HT-29 (cell line): ENCODE measurements around the gene ULBP2. TPM values are rescaled to one million over a fixed set of nuclear protein-coding genes. Genes with fewer than 3 reads are reported as not detected.
"Not testable (repeated sequence)": the region's sequence is repeated elsewhere in the genome, so short reads cannot be mapped to it uniquely, and the experiment has no call there.

Experiments used
- DNase-seq: peaks from one replicate; pipeline ENCODE4 v3.0.0-alpha.2; 2015; ENCODE audit warnings: low spot score
- total RNA-seq: library from RNA; depleted of rRNA; stranded (reverse); fragments of >200 nt; shearing (Covaris generic); gene quantifications from 2 replicates; pipeline ENCODE4 v1.2.3, GENCODE V29; 2014

ULBP2 gene
- total RNA-seq, 1 experiment from 2014 or later: 5.3 TPM

DNA sequence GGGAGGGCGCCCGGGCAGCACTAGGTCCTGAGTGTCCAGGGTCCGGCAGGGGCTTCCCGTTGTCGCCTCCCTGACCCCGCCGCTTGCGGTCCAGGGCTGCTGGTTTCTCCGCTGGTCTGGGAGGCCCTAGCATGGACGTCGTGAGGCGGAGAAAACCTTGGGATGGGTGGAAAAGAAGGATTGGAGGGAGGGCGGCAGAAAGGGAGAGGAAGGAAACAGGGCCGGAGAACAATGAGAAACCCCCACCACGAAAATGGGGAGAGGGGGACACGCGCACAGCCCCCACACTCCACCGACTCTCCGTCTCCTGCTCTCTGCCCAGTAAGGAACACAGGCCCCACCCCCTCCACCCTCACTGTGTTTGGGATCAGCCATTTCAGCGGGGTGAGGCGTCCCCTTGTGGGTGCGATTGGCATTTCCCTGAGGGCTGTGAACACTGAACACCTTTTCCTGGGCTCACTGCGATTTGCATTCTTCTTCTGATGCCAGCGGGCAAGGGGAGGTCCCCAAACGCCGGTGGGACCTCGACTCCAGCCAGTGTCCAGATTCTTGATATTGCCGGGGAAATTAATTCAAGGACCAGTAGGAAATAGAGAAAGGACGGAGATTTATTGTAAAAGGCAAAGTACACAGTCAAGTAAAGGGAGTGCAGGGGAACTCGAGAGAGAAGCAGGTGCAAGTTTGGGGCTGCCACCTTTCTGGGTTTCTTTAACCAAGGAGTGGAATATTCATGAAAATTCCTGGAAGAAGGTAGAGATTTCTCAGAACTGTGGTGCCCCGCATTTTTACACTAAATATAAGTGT lies 15.6 kb upstream of the ULBP2 start:
- peak; percentile 89 for DNase-seq

DNA sequence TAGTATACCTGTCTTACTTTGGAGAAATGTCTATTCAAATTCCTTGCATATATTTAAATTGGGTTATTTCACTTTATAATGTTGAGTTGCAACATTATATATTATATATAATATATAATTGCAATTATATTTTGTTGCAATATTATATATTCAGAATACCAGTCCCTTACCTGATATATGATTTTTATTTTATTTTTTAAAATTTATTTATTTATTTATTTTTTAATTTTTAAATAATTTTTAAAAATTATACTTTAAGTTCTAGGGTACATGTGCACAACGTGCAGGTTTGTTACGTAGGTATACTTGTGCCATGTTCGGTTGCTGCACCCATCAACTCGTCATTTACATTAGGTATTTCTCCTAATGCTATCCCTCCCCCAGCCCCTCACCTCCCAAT lies 14.8 kb upstream of the ULBP2 start:
- not testable (repeated sequence) for DNase-seq

DNA sequence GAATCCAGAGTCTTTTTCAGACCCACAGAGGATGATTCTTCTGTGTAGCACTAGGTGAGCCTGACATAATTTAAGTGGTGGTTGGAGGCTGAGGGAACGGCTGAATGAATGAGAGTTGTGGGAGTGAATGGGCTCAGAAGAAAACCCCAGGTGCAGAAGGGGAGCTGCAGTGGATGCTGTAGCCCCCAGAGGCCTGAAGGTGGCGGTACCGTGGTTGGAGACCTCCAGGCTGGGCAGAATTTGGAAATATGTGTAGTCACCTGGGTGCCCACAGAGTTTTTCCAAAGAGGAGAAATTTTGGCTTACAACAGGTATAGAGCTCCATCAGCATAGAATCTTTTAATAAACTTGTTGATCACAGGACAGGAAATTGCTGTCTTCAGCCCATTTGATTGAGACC lies 12.4 kb upstream of the ULBP2 start:
- no peak for DNase-seq

DNA sequence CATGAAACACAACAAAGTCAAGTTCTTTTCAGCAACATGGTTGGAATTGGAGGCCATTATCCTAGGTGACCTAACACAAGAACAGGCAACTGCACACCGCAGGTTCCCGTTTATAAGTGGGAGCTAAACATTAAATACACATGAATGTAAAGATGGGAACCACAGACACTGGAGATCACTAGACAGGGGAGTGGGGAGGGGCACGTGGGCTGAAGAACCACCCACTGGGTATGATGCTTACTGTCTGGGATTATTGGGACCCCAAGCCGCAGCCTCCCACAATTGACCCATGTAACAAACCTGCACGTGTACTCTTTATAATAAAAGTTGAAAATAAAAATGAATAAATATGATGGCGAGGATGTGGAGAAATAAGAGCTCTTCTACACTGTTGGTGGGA lies 10.3 kb upstream of the ULBP2 start:
- no peak for DNase-seq

DNA sequence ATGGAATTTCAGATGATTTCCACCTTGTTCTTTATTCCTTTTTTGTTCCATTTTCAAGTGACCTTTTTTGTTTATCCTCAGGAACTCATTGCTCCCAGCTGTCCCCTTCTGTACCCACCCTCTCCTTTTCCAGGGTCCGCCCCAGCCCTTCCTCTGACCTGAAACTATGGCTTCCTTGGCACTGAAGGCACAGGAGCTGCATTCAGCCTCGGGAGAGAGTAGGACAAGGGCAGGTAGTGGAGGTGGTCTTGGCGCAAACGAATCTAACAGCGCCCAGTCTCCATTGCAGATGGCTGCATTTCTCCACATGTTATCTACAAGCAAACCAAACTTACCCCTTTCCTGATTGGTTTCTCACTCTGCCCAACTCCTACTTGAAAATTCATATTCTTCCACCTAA lies 8.8 kb upstream of the ULBP2 start:
- DNase-seq: no peak

DNA sequence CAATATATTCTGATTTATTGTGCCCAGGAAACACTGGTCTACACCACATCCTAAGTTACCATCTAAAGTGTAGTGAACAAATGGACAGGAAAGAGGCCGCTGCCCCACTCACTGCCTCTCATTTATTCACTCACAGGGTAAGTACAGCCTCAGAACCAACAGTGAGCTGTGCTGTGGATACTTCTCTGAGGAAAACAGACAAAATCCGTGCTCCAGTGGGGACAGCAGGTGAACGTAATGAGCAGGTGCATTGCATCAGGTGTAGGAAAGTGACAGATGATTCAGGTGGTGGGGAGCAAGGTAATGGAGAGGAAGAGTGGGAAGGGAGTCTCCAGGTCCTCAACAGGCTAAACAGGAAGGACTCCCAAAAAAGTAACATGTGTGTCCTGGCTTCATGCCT lies 8.4 kb upstream of the ULBP2 start:
- DNase-seq: no peak

DNA sequence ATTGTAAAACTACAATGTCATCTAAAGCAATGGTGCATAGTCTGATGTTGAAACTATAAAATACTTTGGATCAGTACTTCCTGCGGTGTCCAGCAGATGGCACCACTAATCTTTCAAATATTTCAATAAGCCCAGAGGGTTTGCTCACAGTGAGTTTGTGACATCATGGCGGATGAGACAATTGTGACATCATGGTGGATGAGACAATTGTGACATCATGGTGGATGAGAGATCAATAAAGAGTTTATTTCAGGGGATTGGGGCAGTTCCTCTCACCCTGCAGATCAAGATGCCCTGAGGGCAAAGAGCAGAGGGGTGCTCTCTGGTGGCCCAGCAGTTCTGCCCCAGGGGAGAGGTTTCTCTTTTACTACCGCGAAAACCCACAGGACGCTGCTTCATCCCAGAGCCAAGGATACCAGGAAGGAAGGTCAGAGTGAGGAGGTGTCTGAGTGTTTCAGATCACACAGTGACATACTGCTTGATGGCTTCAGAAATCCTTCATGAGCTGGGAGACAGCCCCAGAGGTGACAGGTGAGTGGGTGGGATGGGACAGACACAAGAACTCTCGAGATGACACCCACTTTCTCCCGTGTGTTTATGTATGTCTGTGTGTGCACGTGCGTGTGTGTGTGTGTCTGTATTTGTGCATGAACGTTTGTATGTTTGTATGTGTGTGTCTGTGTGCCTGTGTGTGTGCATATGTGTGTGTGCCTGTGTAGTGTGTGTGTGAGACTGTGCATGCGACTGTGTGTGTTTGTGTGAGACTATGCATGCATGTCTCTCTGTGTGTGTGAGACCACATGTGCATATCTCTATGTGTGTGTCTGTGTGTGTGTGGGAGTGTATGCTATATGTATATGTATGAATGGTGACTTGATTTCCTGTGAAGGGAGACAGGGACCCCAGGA lies 7.3 kb upstream of the ULBP2 start:
- DNase-seq: peak; percentile 83

DNA sequence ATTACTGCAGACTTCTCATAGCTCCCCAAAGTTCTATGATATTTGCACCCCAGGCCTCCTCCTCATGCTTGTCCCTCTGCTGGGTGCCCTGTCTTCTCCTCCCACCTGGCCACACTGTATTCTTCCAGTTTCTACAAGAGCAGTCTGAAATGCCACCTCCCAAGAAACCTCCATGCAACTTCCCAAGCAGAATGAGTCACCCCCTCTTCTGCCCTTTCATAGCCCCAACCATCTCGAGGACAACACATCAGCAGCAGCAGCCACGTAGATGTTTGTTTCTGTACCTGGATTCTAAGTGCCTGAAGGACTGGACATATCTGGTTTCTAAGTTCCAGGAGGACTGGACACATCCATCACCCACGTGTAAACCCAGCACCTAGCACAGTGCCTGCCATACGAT lies 6.6 kb upstream of the ULBP2 start:
- DNase-seq: no peak

DNA sequence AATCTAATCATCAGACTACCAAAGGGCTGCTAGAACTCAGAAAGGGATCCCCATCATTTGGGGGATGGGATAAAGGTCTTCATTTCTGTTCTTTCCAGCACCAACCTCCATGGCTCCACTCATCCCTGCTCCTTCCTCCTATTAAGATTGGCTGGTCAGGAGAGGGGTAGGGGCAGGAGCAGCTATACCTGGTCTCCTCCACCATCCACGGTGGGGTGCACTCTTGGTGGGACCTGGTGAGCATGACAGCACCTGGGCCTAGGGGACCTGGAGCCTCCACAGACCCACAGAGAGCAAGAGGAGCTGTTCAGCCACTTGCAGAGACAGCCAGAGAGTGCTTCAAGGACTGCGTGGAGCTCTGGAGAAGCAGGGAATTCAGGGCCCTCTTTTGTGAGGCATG lies 6.1 kb upstream of the ULBP2 start:
- DNase-seq: no peak

DNA sequence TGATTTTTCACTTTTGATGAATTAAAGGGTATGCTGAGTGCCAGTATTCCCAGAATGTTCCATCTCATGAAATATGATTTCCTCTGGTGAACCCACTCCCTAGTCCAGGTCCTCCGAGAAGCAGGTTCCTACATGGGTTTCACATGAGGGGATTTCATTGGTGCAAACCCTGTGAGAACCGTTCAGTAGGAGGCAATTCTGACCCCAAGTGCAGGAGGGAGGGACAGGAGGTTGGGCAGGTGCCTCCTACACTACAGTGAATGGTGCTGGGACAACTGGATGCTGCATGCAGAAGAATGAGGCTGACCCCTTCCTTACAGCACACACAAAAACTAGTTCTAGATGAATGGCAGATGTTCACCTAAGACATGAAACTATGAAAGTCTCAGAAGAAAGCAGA lies 5.1 kb upstream of the ULBP2 start:
- no peak for DNase-seq

DNA sequence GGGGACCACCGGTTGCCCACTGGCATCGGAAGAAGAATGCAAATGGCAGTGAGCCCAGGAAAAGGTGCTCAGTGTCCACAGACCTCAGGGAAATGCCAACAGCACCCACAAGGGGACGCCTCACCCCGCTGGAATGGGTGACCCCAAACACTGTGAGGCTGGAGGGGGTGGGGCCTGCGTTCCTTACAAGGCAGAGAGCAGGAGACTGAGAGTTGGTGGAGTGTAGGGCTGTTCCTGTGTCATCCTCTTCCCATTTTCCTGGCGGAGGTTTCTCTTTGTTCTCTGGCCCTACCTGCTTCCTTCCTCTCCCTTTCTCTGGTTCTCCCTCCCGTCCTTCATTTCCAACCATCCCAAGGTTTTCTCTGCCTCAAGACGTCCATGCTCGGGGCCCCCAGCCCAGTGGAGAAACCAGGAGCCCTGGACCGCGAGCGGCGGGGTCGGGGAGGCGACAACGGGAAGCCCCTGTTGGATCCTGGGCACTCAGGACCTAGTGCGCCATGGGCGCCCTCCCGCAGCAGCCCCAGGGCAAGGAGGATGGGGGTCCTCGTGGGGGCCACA lies 3.7 kb upstream of the ULBP2 start:
- DNase-seq: peak; percentile 3

DNA sequence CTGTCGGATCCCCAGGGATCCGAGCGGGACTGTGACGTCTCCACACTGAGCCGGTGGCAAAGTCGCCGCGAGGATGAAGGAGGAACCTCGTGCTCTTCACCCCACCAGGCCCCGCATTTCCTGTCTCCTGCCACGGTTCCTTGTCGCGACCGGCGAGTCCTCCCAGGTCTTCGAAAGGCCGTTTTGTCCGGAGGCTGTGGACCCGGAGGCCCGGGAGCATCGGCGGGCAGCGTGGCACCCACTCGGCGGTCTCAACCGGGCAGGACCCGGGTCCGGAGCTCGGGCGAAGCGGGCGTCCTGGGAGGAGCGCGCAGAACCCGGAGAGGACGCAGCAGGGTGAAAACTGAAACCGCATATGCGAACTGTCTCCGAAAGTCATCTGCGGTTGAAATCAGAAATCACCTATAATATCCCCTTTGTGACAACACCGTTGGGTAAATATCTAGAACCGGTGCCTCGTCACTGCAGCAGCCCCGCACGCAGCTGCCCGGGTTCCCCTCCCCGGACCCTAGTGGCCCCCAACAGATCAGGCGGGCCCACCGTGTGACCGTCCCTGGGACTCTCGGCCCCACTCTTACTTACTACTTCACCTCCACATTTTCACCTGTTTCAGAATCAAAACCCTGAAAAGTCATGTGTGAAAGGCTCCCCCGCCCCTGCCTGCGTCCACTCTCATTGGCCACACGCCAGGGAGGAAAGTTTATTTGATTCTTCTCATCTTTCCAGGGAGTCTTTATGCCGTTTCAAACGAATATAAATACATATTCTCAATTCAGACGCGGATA lies 3.1 kb upstream of the ULBP2 start:
- DNase-seq: peak; percentile 13

DNA sequence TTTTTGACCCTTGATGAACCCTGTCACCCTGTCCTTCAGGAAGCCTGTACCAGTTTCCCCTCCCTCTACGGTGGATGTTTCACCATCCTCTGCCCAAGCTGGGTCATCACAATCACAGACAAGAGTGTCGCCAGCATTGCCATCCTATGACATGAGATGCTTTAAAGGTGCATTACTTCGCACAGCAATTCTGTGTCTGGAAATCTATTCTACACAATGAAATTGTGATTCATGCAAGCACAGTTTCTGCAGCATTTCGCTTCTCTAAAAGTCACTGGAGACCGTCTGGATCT lies 2.5 kb upstream of the ULBP2 start:
- DNase-seq: no peak

DNA sequence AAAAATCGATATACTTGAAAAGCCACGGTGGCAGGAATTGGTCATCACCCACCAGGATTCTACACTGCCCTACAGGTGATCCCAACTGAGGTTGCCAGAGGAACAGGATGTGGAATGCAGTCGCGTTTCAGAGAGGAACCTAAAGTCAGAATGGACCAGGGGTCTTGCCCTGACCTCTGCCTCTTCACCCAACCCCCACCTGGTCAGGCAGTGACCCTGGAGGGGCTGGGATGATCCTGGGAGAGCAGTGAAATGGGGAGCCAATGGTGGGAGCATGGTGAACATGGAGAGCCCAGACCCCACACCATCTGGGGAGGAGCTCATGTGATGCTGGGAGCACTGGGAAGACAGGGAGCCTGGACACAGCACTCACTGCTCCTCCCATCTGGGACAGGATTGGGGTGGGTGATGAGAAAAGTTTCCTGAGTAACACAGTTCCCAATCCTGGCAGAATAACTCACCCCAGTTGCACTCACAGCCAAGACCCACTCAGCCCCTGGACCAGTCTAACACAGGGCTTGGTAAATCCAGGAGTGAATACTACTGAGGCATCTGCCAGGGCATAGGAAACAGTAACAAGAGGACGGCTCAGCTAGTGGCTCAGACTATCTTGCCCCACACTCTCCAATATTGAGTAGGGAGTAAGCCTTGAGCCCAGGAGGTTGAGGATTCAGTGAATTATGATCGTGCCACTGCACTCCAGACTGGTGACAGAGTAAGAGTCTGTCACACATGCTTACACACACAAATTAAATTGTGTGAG lies 1.7 kb upstream of the ULBP2 start:
- DNase-seq: no peak

DNA sequence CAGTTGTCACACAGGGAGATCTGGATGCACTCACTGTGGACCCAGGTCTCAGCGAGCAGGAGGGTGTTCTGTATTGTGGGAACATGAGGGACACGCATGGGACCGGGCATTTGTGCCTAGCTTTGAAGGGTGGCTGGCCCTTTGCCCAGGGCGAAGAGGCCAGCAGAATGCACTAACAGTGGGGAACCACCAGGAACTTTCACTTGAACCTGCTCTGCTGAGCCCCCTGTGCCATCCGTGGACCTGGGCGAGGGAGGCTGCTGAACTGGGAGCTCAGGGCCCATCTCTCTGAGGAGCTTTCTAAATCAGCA lies 1.2 kb upstream of the ULBP2 start:
- no peak for DNase-seq

DNA sequence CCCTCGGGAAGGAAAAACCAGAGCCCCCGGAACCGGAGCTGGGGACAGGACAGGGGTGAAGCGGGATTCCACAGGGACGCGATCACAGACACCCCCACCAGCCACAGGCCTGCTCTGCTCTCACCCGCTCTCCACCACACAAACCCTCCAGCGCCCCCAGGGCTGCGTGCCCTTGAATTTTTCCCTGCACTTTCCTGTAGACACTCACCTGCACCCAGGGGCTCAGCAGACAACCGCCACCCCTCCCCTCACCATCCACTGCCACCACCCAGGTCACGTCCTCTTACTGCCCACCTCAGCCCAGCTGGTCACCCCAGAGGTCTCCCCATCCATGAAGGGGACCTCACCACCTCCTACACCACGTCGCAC lies 631 bp downstream of the ULBP2 start:
- no peak for DNase-seq

DNA sequence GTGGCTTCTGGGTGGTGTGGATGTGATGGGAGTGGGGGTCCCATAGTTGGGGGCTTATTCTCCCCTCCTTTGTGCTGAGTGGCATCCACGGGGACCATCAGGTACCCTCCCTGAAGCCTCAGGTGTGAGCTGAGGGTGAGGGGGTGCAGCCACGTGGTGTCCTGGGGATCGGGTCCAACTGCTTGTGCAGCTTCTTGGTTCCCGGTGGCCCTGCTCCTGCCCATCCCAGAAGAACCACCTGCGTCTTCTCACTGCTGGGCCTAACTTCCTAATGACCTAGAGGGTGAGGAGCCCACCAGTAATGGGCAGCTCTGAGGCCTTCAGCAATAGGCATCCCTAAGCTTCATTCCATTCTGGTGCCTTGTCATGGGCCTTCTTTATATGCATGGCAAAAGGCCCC lies 1.5 kb downstream of the ULBP2 start:
- not testable (repeated sequence) for DNase-seq

DNA sequence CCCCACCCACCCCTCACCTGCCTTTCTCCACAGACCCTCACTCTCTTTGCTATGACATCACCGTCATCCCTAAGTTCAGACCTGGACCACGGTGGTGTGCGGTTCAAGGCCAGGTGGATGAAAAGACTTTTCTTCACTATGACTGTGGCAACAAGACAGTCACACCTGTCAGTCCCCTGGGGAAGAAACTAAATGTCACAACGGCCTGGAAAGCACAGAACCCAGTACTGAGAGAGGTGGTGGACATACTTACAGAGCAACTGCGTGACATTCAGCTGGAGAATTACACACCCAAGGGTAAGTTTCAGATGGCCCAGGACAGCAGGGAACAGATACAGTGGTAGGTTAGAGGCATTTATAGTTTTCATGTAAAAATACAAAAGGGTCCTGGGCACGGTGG lies 3.5 kb downstream of the ULBP2 start:
- not testable (repeated sequence) for DNase-seq

DNA sequence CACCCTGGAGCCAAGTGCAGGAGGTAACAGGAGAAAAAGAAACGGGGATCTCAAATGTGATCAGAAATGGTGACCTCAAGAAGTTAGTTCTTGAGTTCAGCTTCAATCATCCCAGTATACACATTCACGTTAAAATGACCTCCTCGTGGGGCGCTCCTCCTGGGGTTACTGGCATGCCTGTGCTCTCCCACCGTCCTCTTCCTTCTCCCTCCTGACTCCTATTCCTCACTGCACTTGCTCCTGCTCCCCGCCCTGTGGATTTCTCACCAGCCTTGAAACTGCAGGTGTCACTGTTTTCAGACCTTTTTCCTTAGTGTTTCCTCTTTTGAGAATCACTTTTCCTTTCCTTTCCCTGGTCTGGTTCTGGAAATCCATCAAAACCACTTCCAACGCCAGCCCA lies 4.8 kb downstream of the ULBP2 start:
- DNase-seq: not testable (repeated sequence)

DNA sequence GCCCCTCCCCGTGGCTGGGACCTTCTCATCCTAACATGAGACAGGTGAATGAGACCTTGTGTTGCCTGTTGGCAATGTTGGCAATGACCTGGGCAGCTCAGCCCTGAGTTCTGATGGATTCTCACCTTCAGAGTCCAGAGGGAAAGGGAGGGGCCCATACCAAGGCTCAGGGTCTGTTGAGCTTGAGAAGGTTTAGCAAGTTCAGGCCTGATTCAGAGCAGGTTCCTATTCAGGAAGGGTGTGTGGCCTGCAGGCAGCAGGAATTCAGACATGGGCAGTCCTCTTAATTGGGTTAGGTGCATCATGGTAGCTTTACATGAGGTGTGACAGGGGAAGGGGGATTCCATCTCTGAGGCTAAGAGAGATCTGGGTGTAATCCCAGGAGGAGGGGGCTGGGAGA lies 5.7 kb downstream of the ULBP2 start:
- DNase-seq: not testable (repeated sequence)

DNA sequence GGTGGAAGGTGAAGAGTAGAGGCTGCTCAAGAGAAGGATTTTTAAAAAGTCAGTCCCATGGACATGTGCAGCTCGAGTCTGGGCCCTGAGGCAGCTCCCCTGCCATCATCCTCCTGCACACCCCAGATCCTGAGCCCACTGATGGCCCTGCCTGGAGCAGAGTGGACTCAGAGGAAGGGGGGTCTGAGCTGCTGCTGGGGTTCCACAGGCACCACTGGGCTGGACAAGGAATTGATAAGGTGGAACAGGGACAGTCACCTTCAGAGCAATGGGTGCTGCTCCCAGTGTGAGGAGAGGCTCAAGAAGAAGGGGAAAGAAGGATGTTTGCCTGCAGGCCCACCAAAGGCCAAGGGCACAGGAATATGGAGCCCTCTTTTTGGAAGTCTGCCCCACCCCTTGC lies 6.2 kb downstream of the ULBP2 start:
- no peak for DNase-seq
